Peyer's patch (tissue), 4 donors: ENCODE results near the gene TEDC1. TPM values are rescaled to one million over a fixed set of nuclear protein-coding genes. Genes with fewer than 3 reads are reported as not detected.

ENCODE experiments used
- DNase-seq, 3 donors: peaks; one replicate each; pipeline ENCODE4 v3.0.0-alpha.2; 2017 to 2019
- H3K27ac ChIP-seq, 4 donors: fragments of 200-600 bp; sonication (generic); one replicate each; pipeline ENCODE4 v1.5.1; 2016 to 2019
- H3K27me3 ChIP-seq, 2 donors: fragments of 200-600 bp; sonication (generic); one replicate each; pipeline ENCODE4 v1.5.1; 2019
- H3K36me3 ChIP-seq, 3 donors: fragments of 200-600 bp; sonication (generic); one replicate each; pipeline ENCODE4 v1.5.1; 2016 to 2019
- H3K4me1 ChIP-seq, 4 donors: fragments of 200-600 bp; sonication (generic); one replicate each; pipeline ENCODE4 v1.5.1; 2016 to 2019
- H3K4me3 ChIP-seq, 4 donors: fragments of 200-600 bp; sonication (generic); 1 replicate in 3 of 4; 2 replicates in 1 of 4; pipeline ENCODE4 v1.5.1; 2016 to 2019; ENCODE audit warnings: mild to moderate bottlenecking in 1 of 4
- H3K9me3 ChIP-seq, 4 donors: fragments of 200-600 bp; sonication (generic); one replicate each; pipeline ENCODE4 v1.5.1; 2016 to 2019; ENCODE audit warnings: mild to moderate bottlenecking in 1 of 4
- CTCF ChIP-seq, 6 experiments: fragments of 450-650 bp in 4 of 6; fragments of 200-600 bp in 2 of 6; sonication (generic) in 1 of 6; IDR thresholded peaks; one replicate each; pipeline ENCODE4 v1.5.1; 2017 to 2019; ENCODE audit warnings: antibody characterized with exemption in 6 of 6, mild to moderate bottlenecking in 3 of 6, moderate library complexity in 1 of 6
- POLR2A ChIP-seq, 2 donors: fragments of 450-650 bp; IDR thresholded peaks; one replicate each; pipeline ENCODE4 v1.5.1; 2017; ENCODE audit warnings: antibody characterized with exemption in 2 of 2, mild to moderate bottlenecking in 2 of 2, moderate library complexity in 2 of 2
- total RNA-seq, 4 donors: library from RNA; depleted of rRNA; stranded (reverse); fragments of >200 nt; gene quantifications; one replicate each; pipeline ENCODE4 v1.1.0, GENCODE V29; 2016

TEDC1 gene
- total RNA-seq, 4 donors from 2014 or later, result 7.0 to 42.1 (median 15.1) TPM

DNA sequence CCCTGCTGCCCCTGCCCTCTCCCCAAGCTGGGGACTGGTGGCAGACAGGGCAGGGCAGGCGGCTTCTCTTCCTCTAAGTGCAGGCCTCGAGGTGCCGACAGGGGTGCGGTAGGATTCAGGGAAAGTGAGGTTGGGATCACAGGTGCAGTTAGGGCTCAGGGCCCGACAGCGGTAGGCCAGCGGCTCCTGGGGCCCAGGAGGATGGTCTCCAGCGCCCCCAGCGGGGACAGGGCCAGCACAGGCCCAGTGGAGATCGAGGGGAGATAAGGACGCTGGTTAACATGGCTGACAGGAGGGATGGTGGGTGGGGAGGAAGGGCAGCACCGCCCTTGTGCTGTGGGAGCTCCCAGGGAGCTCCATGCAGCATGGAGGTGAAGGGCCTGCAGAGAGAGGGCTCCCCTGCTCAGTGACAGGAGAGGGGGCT, 5.3 kb upstream of the TEDC1 start:
- Histone ChIP-seq H3K9me3 (no peaks in the 10 kb centered on the region), H3K4me3 (peak overlapping the region; percentile 60 to 74 (median 60)), H3K27ac (peak overlapping the region; percentile 87 to 99 (median 92)), H3K27me3 (no peaks in the 10 kb centered on the region), H3K4me1 (peaks cover 16 to 84% (median 50%) of the 10 kb centered on the region in 4 donors), H3K36me3 (peaks cover 0 to 8% (median 0%) of the 10 kb centered on the region in 3 donors)
- peak in 2 of 3 donors; percentile 73 for DNase-seq
- TF ChIP-seq POLR2A (IDR thresholded peaks at IDR 0.05), result no peak
- peak in 5 of 6 experiments; percentile 11 to 30 (median 20) for TF ChIP-seq CTCF (IDR thresholded peaks at IDR 0.05)

DNA sequence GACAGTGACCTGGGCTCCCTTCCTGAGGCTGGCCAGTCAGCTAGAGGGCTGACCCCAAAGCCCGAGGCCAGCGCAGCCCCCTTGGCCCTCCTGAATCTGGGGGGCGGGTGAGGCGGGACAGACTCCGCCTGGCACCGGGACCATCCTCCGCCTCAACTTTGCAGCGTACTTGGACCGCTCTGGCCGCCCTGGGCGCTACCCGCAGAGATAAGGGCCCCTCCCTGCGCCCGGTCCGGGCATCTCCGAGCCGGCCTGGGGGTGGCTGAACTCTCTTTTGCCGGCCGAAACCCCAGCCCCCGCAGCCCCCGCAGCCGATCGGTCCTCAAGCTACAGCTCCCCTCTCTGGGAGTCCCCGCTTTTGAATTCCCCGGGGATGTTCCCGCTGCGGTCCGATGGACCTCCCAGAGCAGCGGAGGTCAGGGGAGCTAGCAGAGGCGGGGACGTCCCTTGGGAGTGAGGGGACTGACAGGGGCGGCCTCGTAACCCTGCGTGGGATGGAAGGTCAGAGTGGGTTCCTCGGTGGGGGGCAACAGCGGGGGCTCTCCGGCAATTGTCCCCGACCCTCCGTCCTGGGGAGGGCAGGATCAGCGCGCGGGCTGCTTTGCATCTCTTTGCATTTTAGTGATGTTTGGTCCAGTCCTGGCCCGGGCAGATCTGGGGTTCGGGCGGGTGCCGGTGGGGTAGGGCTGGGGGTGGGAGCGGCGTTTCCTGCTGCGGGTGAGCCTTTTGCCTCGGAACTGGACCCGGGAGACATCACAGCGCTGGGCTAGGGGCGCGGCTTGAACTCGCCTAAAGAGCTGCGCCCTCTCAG, 4.7 kb upstream of the TEDC1 start, which contains the start of gene CRIP1:
TSS of gene CRIP1 (plus strand) at position 724 of the 811 bp plus-strand sequence. CDS start 374 bp downstream, outside the sequence.
- H3K4me1 ChIP-seq, result peaks cover 16 to 80% (median 44%) of the 10 kb centered on the region in 4 donors
- H3K36me3 ChIP-seq, result peaks cover 0 to 8% (median 0%) of the 10 kb centered on the region in 3 donors
- H3K27me3 ChIP-seq, result no peaks in the 10 kb centered on the region
- H3K4me3 ChIP-seq, result peak within 1 kb of the TSS; percentile 60 to 74 (median 60)
- no peaks in the 10 kb centered on the region for H3K9me3 ChIP-seq
- DNase-seq, result peak; percentile 43 to 81 (median 75)
- TF ChIP-seq POLR2A (IDR thresholded peaks at IDR 0.05) (no peak), CTCF (IDR thresholded peaks at IDR 0.05) (no peak)
- H3K27ac ChIP-seq, result peak within 1 kb of the TSS; percentile 87 to 99 (median 92)

DNA sequence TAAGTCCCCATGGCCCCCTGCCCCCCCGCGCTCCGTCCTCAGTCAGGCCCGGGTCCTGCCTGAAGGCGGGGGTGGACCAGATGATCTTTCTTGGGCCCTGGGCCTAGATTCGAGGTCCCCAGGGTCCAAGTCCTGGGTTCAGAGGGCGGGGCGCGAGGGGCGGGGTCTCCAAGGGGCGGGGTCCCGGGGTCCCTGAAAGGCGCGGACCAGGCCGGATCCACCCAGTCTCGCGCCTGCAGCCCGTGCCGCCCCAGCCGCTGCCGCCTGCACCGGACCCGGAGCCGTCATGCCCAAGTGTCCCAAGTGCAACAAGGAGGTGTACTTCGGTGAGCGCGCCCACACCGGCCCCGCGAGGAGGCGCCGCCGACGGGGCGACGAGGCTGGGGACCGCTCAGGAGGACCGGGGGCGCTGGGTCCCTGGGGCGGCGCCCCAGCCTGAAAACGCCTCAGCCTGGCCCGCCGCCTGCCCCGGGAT, 4.0 kb upstream of the TEDC1 start:
- Histone ChIP-seq H3K36me3 (peaks cover 0 to 8% (median 0%) of the 10 kb centered on the region in 3 donors), H3K4me3 (peak overlapping the region; percentile 60 to 74 (median 60))
- peak; percentile 75 to 92 (median 91) for DNase-seq

GRCh38 chr14:105487449-105487985, 3.5 kb upstream of the TEDC1 start:
- Histone ChIP-seq H3K27ac (peak overlapping the region; percentile 87 to 99 (median 92)), H3K27me3 (no peaks in the 10 kb centered on the region), H3K4me1 (peaks cover 8 to 77% (median 37%) of the 10 kb centered on the region in 4 donors), H3K4me3 (peak overlapping the region; percentile 60 to 74 (median 60)), H3K36me3 (peaks cover 0 to 8% (median 0%) of the 10 kb centered on the region in 3 donors), H3K9me3 (no peaks in the 10 kb centered on the region)
- TF ChIP-seq POLR2A (IDR thresholded peaks at IDR 0.05) (peak; percentile 2 to 23), CTCF (IDR thresholded peaks at IDR 0.05) (no peak)
- DNase-seq, result peak; percentile 74 to 89 (median 81)

More for the DNA sequence above, 4.0 kb upstream of the TEDC1 start:
- Histone ChIP-seq H3K27ac (peak overlapping the region; percentile 87 to 99 (median 92)), H3K9me3 (no peaks in the 10 kb centered on the region), H3K27me3 (no peaks in the 10 kb centered on the region), H3K4me1 (peaks cover 13 to 81% (median 41%) of the 10 kb centered on the region in 4 donors)
- no peak for TF ChIP-seq CTCF (IDR thresholded peaks at IDR 0.05)
- TF ChIP-seq POLR2A (IDR thresholded peaks at IDR 0.05), result peak; percentile 57 to 59

DNA sequence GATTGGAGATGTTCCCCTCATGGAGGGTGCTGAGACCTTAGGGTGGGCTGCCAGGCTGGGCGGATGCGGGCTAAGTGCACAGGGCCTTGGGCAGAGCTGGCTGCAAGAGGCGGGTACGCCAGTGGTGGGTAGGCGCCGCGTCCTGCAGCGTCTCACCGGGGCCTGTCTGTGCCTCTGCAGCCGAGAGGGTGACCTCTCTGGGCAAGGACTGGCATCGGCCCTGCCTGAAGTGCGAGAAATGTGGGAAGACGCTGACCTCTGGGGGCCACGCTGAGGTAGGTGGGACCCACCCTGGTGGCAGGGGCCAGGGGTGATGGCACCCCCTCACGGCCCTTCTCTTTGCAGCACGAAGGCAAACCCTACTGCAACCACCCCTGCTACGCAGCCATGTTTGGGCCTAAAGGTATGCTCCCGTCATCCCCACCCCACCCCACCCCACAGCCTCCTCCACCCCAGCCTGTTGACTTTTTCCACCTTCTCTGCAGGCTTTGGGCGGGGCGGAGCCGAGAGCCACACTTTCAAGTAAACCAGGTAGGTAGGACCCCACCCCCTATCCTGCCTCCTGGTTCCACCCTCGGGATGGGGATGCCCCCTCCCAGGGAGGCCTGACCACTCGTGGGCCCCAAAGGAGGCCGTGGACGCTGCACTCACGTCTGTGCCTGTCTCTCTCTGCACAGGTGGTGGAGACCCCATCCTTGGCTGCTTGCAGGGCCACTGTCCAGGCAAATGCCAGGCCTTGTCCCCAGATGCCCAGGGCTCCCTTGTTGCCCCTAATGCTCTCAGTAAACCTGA, 2.9 kb upstream of the TEDC1 start:
- Histone ChIP-seq H3K27ac (peak overlapping the region; percentile 87 to 99 (median 92)), H3K9me3 (no peaks in the 10 kb centered on the region), H3K27me3 (no peaks in the 10 kb centered on the region), H3K4me3 (peak overlapping the region; percentile 60 to 74 (median 60)), H3K36me3 (peaks cover 0 to 14% (median 0%) of the 10 kb centered on the region in 3 donors), H3K4me1 (peaks cover 7 to 70% (median 34%) of the 10 kb centered on the region in 4 donors)
- no peak for TF ChIP-seq POLR2A (IDR thresholded peaks at IDR 0.05)
- peak in 1 of 6 experiments; percentile 9 for TF ChIP-seq CTCF (IDR thresholded peaks at IDR 0.05)
- DNase-seq, result peak in 1 of 3 donors; percentile 61
